K562 (cell line): Measurements from ENCODE around the gene RERE. TPM values are rescaled to one million over a fixed set of nuclear protein-coding genes. Genes with fewer than 3 reads are reported as not detected.

Source experiments
- ATAC-seq: fragments of 200-7000 bp; cut with Tn5 transposase; 3 replicates; pipeline ENCODE4 v1.9.1; 2020; ENCODE audit warnings: moderate library complexity
- BruUV-seq: library from RNA; stranded (reverse); fragments of 400-500 nt; replicated peaks from 2 replicates; lab custom pipeline; 2021; lab: Mats Ljungman, UMichigan
- CTCF ChIA-PET: fragments of 300-600 bp; formaldehyde crosslinking; extraction: SDS; loops from one replicate; lab custom pipeline; 2021; ENCODE audit warnings: low intra/inter-chr PET ratio; lab: Yijun Ruan, JAX
- POLR2A ChIA-PET: fragments of 300-600, 350-650 bp; sonication (Branson Sonifier 250); formaldehyde crosslinking; extraction: SDS; loops from one replicate; lab custom pipeline; 2021; ENCODE audit warnings: antibody characterized with exemption, inconsistent platforms; lab: Yijun Ruan, JAX
- DNase-seq, 4 experiments: peaks; one replicate each; pipeline versions ENCODE4 v3.0.0 to v3.0.0-alpha.2; 2011 to 2018; ENCODE audit warnings: low spot score in 3 of 4, mixed read lengths in 3 of 4; ENCODE audit errors: extremely low read depth in 1 of 4
- FAIRE-seq: peaks from 2 replicates; lab custom pipeline; 2011; peaks lifted over from hg19 to GRCh38; lab: Jason Lieb, UNC
- H2AFZ ChIP-seq: 2 replicates; pipeline ENCODE4 v1.6.0; 2011; ENCODE audit warnings: low read depth, low read length, control low read depth, inconsistent platforms
- H3K27ac ChIP-seq: fragments of 200-600 bp; 3 replicates; pipeline ENCODE4 v1.8.0; 2011; ENCODE audit warnings: low read depth, mild to moderate bottlenecking, control low read depth, inconsistent platforms, low read length, moderate library complexity, mixed read lengths; ENCODE audit errors: extremely low read depth
- H3K27me3 ChIP-seq, 2 experiments: fragments of 300-600 bp in 1 of 2; 2 replicates in 1 of 2; 3 replicates in 1 of 2; pipeline versions ENCODE4 v1.6.0 to v1.8.0; 2011; ENCODE audit warnings: inconsistent platforms in 2 of 2, low read length in 2 of 2, mild to moderate bottlenecking in 1 of 2, mixed read lengths in 1 of 2, moderate library complexity in 1 of 2; ENCODE audit not compliant: control insufficient read depth in 2 of 2, insufficient read depth in 2 of 2
- H3K36me3 ChIP-seq: fragments of 300-600 bp; 3 replicates; pipeline ENCODE4 v1.8.0; 2011; ENCODE audit warnings: mild to moderate bottlenecking, low read length, inconsistent platforms; ENCODE audit not compliant: control insufficient read depth, insufficient read depth
- H3K4me1 ChIP-seq, 2 experiments: fragments of 200-600 bp in 1 of 2; replicated peaks in 1 of 2; 2 replicates in 1 of 2; 3 replicates in 1 of 2; pipeline versions ENCODE4 v1.5.1 to v1.8.0; 2011; ENCODE audit warnings: inconsistent platforms in 2 of 2, low read length in 2 of 2, mild to moderate bottlenecking in 1 of 2, mixed read lengths in 1 of 2, moderate library complexity in 1 of 2; ENCODE audit not compliant: control insufficient read depth in 2 of 2, insufficient read depth in 2 of 2
- H3K4me2 ChIP-seq: 2 replicates; pipeline ENCODE4 v1.6.1; 2011; ENCODE audit warnings: low read length, control low read depth, inconsistent platforms, mixed read lengths; ENCODE audit not compliant: insufficient read depth
- H3K4me3 ChIP-seq: fragments of 200-600 bp; sonication (generic), shearing (Covaris generic); 2 replicates; pipeline ENCODE4 v1.5.1; 2016; ENCODE audit warnings: control low read depth, inconsistent platforms
- H3K79me2 ChIP-seq: fragments of 200-600 bp; 3 replicates; pipeline ENCODE4 v1.8.0; 2011; ENCODE audit warnings: low read length, inconsistent platforms; ENCODE audit not compliant: control insufficient read depth, insufficient read depth
- H3K9ac ChIP-seq, 2 experiments: 2 replicates each; pipeline versions ENCODE4 v1.6.0 to v1.6.1; 2011; ENCODE audit warnings: low read depth in 2 of 2, low read length in 2 of 2, control low read depth in 1 of 2, inconsistent platforms in 1 of 2, mild to moderate bottlenecking in 1 of 2, mixed read lengths in 1 of 2; ENCODE audit not compliant: insufficient read depth in 1 of 2
- H3K9me1 ChIP-seq: one replicate; pipeline ENCODE4 v1.6.0; 2011; ENCODE audit warnings: inconsistent platforms, mild to moderate bottlenecking, low read length, moderate library complexity; ENCODE audit not compliant: control insufficient read depth, insufficient read depth
- H3K9me3 ChIP-seq: replicated peaks from 2 replicates; pipeline ENCODE4 v1.5.1; 2011; ENCODE audit warnings: low read depth, low read length, inconsistent platforms; ENCODE audit not compliant: control insufficient read depth, insufficient read depth
- H4K20me1 ChIP-seq: replicated peaks from 2 replicates; pipeline ENCODE4 v1.6.1; 2011; ENCODE audit warnings: low read length, inconsistent platforms, mixed read lengths; ENCODE audit not compliant: control insufficient read depth, insufficient read depth
- ATF7 ChIP-seq: fragments of 450-650 bp; IDR thresholded peaks from 2 replicates; pipeline ENCODE4 v1.7.1; 2014; ENCODE audit warnings: mild to moderate bottlenecking, moderate library complexity
- DEAF1 ChIP-seq: fragments of 450-650 bp; formaldehyde crosslinking; IDR thresholded peaks from 2 replicates; pipeline ENCODE4 v1.4.0; 2020; ENCODE audit warnings: mild to moderate bottlenecking, moderate library complexity
- DIDO1 ChIP-seq: fragments of 450-650 bp; IDR thresholded peaks from 2 replicates; pipeline ENCODE4 v1.6.1; 2016; ENCODE audit warnings: low read depth, missing biosample characterization, missing genetic modification characterization
- FOXM1 ChIP-seq, 2 experiments: fragments of 450-650 bp in 1 of 2; sonication (generic) in 1 of 2; formaldehyde crosslinking in 1 of 2; IDR thresholded peaks; 2 replicates each; pipeline versions ENCODE4 v1.6.1 to v1.9.0; 2017 to 2022; ENCODE audit warnings: low read depth in 2 of 2, mild to moderate bottlenecking in 2 of 2, missing genetic modification reagents in 1 of 2, moderate library complexity in 1 of 2
- RHOXF2B ChIP-seq: fragments of 250-450 bp; sonication (Bioruptor Pico); conservative IDR thresholded peaks from 2 replicates; pipeline ENCODE4 v1.5.1; 2021
- SAFB2 ChIP-seq: fragments of 200-400 bp; formaldehyde crosslinking; IDR thresholded peaks from 2 replicates; pipeline ENCODE4 v1.6.1; 2018; ENCODE audit warnings: borderline replicate concordance, low read length, low read depth, moderate library complexity; ENCODE audit not compliant: severe bottlenecking
- SREBF2 ChIP-seq: sonication (generic); formaldehyde crosslinking; IDR thresholded peaks from 2 replicates; pipeline ENCODE4 v1.4.0; 2020; ENCODE audit warnings: mild to moderate bottlenecking, missing genetic modification reagents
- THRA ChIP-seq: fragments of 450-650 bp; IDR thresholded peaks from 2 replicates; pipeline ENCODE4 v1.6.1; 2017; ENCODE audit warnings: mild to moderate bottlenecking, moderate library complexity
- ZBTB34 ChIP-seq: fragments of 250-450 bp; sonication (Bioruptor Pico); IDR thresholded peaks from 2 replicates; pipeline ENCODE4 v1.8.0; 2021; ENCODE audit warnings: mild to moderate bottlenecking, moderate library complexity
- ZFP1 ChIP-seq: fragments of 450-650 bp; formaldehyde crosslinking; IDR thresholded peaks from 2 replicates; pipeline ENCODE4 v1.4.0; 2020; ENCODE audit warnings: mild to moderate bottlenecking, mixed read lengths
- WGBS: fragments of 100-300 bp; shearing (Covaris generic); methylation state at CpG from one replicate; pipeline ENCODE4 v1.1.6; 2016; ENCODE audit warnings: low coverage, mixed read lengths; ENCODE audit not compliant: insufficient coverage; ENCODE audit errors: missing lambda C conversion rate; 5-methylcytosine and 5-hydroxymethylcytosine counted together
- in situ Hi-C: fragments of 300-500 bp; cut with MboI; formaldehyde crosslinking; loops from 4 replicates; pipeline ENCODE4 v1.15.0; 2018; ENCODE audit warnings: inconsistent platforms, mixed read lengths
- intact Hi-C: fragments of 100-400 bp; cut with micrococcal nuclease; formaldehyde crosslinking; loops from 2 replicates; pipeline ENCODE4 v1.14.2; 2022
- polyA plus RNA-seq, 8 experiments: library from polyadenylated mRNA; depleted of rRNA in 4 of 8; stranded (reverse) in 5 of 8; unstranded in 3 of 8; fragments of >200 nt; fragmentation: Nextera tagmentation in 2 of 8; fragmentation: Illumina TruSeq in 1 of 8; extraction: Ambion mirVana in 2 of 8; extraction: Trizol in 1 of 8; gene quantifications; 2 replicates each; pipeline versions ENCODE4 v1.2.1 to v1.2.3, GENCODE V29; 2011 to 2014; ENCODE audit warnings: inconsistent platforms in 1 of 8, missing spikeins in 1 of 8
- total RNA-seq, 7 experiments: library from RNA; depleted of rRNA in 6 of 7; stranded (reverse); fragments of >200 nt in 6 of 7; fragmentation: Illumina TruSeq in 2 of 7; extraction: Trizol in 2 of 7; gene quantifications; 2 replicates each; pipeline versions ENCODE4 v1.2.1 to v1.2.3, GENCODE V29; 2011 to 2021; ENCODE audit warnings: low replicate concordance in 1 of 7
- TF ChIP-seq, protein P1 (sequence below): sonication (generic); formaldehyde crosslinking; IDR thresholded peaks from 2 replicates; pipeline ENCODE4 v1.8.1; 2023; ENCODE audit warnings: mild to moderate bottlenecking, missing genetic modification reagents
- TF ChIP-seq, protein P2 (sequence below): fragments of 250-450 bp; sonication (Bioruptor Pico); IDR thresholded peaks from 2 replicates; pipeline ENCODE4 v1.8.0; 2021; ENCODE audit warnings: borderline replicate concordance, mild to moderate bottlenecking, moderate library complexity; ENCODE audit not compliant: poor library complexity, severe bottlenecking

RERE gene
- total and polyA plus RNA-seq, 9 of the 15 experiments (the other 6 are each of a cell fraction or from before 2014, with no cell fraction given): 3.0 to 51.5 (median 13.4) TPM

- TF ChIP-seq THRA (no peak), FOXM1 (IDR thresholded peaks at IDR 0.05; ENCODE audit: low read depth) (no peak), FOXM1 (CRISPR knock-in tag; IDR thresholded peaks at IDR 0.05; ENCODE audit: low read depth) (no peak)
These were observed 266.4 kb downstream of the RERE start (continued) for GRCh38 chr1:8551057-8551456.

DNA sequence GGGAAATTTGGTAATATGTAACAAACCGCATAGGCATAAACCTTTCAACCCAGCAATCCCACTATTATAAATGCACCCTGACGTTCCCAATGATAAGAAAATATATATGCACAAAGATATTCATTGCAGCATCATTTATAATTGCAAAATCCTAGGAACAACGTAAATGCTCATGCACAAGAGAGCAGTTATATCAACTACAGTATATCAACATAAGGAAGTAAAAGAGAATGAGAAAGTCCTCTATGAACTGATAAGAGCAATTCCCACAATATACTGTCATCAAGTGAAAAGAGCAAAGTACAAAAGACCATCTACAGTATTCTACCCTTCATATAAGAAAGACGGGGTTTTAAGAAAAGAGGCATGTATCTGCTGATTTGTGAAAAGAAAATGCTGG, 269.6 kb downstream of the RERE start:
- ChIA-PET CTCF (interaction anchor here (0.7 kb wide), 1 partner anchor 165 kb away, joined by 3 read pairs; no protein-coding TSS in a partner anchor), POLR2A (no interaction called here)
- ATAC-seq (no peak), DNase-seq (no peak), FAIRE-seq (no peak)
- 66% methylated on average over 4 of the region's 4 CpGs for WGBS
- H3K4me1 ChIP-seq: peaks cover 0 to 3% of the 10 kb centered on the region in 2 experiments; a peak in 2 of 5 replicates
- in situ Hi-C loops: no loop called here
- intact Hi-C loops: no loop called here
- no peak overlapping the region for H2AFZ ChIP-seq
- no peak overlapping the region for H3K9ac ChIP-seq
- H3K9me1 ChIP-seq: peaks cover 2% of the 10 kb centered on the region
- no peaks in the 10 kb centered on the region for H3K27me3 ChIP-seq
- no peaks in the 10 kb centered on the region for H4K20me1 ChIP-seq
- no peak overlapping the region for H3K4me3 ChIP-seq
- peaks cover 5% of the 10 kb centered on the region; the same call in 1 of the 2 replicates for H3K9me3 ChIP-seq
- no peak overlapping the region for H3K27ac ChIP-seq
- no peak overlapping the region for H3K4me2 ChIP-seq
- peaks cover 4% of the 10 kb centered on the region; the same call in 2 of the 3 replicates for H3K79me2 ChIP-seq
- BruUV-seq: no TSS peak
- peaks cover 22% of the 10 kb centered on the region; the same call in 2 of the 3 replicates for H3K36me3 ChIP-seq
- no peak for TF ChIP-seq DEAF1 (CRISPR knock-in tag)
- TF ChIP-seq RHOXF2B (CRISPR knock-in tag): no peak
- TF ChIP-seq, protein P1, sequence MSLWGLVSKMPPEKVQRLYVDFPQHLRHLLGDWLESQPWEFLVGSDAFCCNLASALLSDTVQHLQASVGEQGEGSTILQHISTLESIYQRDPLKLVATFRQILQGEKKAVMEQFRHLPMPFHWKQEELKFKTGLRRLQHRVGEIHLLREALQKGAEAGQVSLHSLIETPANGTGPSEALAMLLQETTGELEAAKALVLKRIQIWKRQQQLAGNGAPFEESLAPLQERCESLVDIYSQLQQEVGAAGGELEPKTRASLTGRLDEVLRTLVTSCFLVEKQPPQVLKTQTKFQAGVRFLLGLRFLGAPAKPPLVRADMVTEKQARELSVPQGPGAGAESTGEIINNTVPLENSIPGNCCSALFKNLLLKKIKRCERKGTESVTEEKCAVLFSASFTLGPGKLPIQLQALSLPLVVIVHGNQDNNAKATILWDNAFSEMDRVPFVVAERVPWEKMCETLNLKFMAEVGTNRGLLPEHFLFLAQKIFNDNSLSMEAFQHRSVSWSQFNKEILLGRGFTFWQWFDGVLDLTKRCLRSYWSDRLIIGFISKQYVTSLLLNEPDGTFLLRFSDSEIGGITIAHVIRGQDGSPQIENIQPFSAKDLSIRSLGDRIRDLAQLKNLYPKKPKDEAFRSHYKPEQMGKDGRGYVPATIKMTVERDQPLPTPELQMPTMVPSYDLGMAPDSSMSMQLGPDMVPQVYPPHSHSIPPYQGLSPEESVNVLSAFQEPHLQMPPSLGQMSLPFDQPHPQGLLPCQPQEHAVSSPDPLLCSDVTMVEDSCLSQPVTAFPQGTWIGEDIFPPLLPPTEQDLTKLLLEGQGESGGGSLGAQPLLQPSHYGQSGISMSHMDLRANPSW (CRISPR knock-in tag): no peak
- TF ChIP-seq ZFP1 (CRISPR knock-in tag): no peak
- TF ChIP-seq SREBF2 (CRISPR knock-in tag): no peak
- TF ChIP-seq SAFB2: no peak
- TF ChIP-seq ATF7: no peak
- no peak for TF ChIP-seq DIDO1 (tag)
- TF ChIP-seq, protein P2, sequence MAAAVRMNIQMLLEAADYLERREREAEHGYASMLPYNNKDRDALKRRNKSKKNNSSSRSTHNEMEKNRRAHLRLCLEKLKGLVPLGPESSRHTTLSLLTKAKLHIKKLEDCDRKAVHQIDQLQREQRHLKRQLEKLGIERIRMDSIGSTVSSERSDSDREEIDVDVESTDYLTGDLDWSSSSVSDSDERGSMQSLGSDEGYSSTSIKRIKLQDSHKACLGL (CRISPR knock-in tag): no peak
- no peak for TF ChIP-seq ZBTB34 (CRISPR knock-in tag)
